Mesendoderm (in vitro differentiated cells): ENCODE measurements around the gene CLSTN1.

Source experiments
- DNase-seq: peaks from one replicate; pipeline ENCODE4 v3.0.0; 2013
- H2AK5ac ChIP-seq: 2 replicates; pipeline ENCODE4 v1.6.1; 2013; ENCODE audit warnings: low read length, inconsistent platforms
- H2BK120ac ChIP-seq: 2 replicates; pipeline ENCODE4 v1.6.1; 2013; ENCODE audit warnings: low read depth, mild to moderate bottlenecking, low read length, moderate library complexity, mixed read lengths
- H2BK15ac ChIP-seq: replicated peaks from 2 replicates; pipeline ENCODE4 v1.6.1; 2013; ENCODE audit warnings: low read depth, mild to moderate bottlenecking, moderate library complexity
- H2BK5ac ChIP-seq: 2 replicates; pipeline ENCODE4 v1.6.1; 2013; ENCODE audit warnings: low read length, inconsistent platforms
- H3K18ac ChIP-seq: 2 replicates; pipeline ENCODE4 v1.6.1; 2013; ENCODE audit warnings: mild to moderate bottlenecking, low read length, mixed read lengths
- H3K23ac ChIP-seq: one replicate; pipeline ENCODE4 v1.6.1; 2013; ENCODE audit warnings: low read length
- H3K27ac ChIP-seq: 2 replicates; pipeline ENCODE4 v1.5.1; 2013; ENCODE audit warnings: low read depth, mild to moderate bottlenecking, inconsistent platforms, low read length, moderate library complexity
- H3K27me3 ChIP-seq: 2 replicates; pipeline ENCODE4 v1.6.1; 2013; ENCODE audit warnings: low read length, control low read depth, mild to moderate bottlenecking, inconsistent platforms; ENCODE audit not compliant: insufficient read depth, poor library complexity
- H3K36me3 ChIP-seq: 2 replicates; pipeline ENCODE4 v1.6.1; 2013; ENCODE audit warnings: low read length, inconsistent platforms; ENCODE audit not compliant: control insufficient read depth, insufficient read depth
- H3K4ac ChIP-seq: one replicate; pipeline ENCODE4 v1.6.1; 2013; ENCODE audit warnings: low read depth, mild to moderate bottlenecking, low read length, moderate library complexity
- H3K4me1 ChIP-seq: 2 replicates; pipeline ENCODE4 v1.6.1; 2013; ENCODE audit warnings: low read depth, low read length, inconsistent platforms; ENCODE audit not compliant: control insufficient read depth
- H3K4me2 ChIP-seq: 2 replicates; pipeline ENCODE4 v1.6.1; 2013; ENCODE audit warnings: low read length
- H3K4me3 ChIP-seq: 2 replicates; pipeline ENCODE4 v1.5.1; 2013; ENCODE audit warnings: mild to moderate bottlenecking, low read length
- H3K56ac ChIP-seq: one replicate; pipeline ENCODE4 v1.6.1; 2013; ENCODE audit warnings: low read length
- H3K79me1 ChIP-seq: 2 replicates; pipeline ENCODE4 v1.6.1; 2013; ENCODE audit warnings: low read length, inconsistent platforms
- H3K79me2 ChIP-seq: 2 replicates; pipeline ENCODE4 v1.6.1; 2013; ENCODE audit warnings: mild to moderate bottlenecking, low read length; ENCODE audit not compliant: control insufficient read depth, insufficient read depth
- H3K9ac ChIP-seq: 2 replicates; pipeline ENCODE4 v1.6.1; 2013; ENCODE audit warnings: low read length, inconsistent platforms
- H4K5ac ChIP-seq: one replicate; pipeline ENCODE4 v1.6.1; 2013; ENCODE audit warnings: low read length
- H4K8ac ChIP-seq: one replicate; pipeline ENCODE4 v1.6.1; 2013; ENCODE audit warnings: low read depth, mild to moderate bottlenecking, control low read depth, low read length, moderate library complexity
- WGBS: extraction: QIAGEN DNeasy Blood & Tissue Kit; methylation state at CpG from one replicate; pipeline ENCODE4 v1.1.7; 2013; ENCODE audit warnings: low lambda C conversion rate, missing lambda C conversion rate; ENCODE audit not compliant: insufficient coverage; ENCODE audit errors: extremely low coverage; 5-methylcytosine and 5-hydroxymethylcytosine counted together

CLSTN1 gene

DNA sequence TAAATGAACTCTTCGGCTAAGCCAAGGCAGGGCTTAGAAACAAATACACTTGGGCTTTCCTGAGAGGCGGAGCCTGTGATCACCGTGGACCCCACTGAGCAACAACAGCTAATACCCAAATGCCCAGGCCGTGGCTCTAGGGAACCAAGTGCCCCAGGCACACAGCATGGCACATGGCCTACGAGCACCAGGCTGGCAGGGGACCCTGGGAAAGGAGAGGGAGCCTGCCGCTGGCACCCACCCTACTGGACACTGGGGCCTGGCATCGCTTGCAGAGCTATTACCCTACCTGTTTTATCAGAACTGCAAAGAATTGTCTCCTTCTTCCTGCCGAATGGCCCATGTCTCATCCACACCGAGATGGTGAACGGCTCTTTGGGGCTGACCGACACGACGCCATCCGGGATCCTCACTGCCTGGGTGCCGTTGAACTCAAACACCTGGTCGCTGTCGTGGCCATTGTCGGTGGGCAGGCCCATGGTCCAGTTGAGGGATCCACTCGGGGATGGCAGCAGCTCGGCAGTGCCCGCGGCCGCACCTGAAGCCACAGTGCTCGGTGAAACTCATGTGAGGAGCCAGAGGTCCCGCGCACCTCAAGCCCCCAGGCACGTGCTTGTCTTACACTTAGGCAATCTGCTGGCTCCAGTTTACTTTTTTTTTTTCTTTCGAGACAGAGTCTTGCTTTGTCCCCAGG is 79.5 kb downstream of the CLSTN1 start:
- no peak overlapping the region for H2BK15ac ChIP-seq
- H2AK5ac ChIP-seq = no peak overlapping the region
- no peak overlapping the region for H3K18ac ChIP-seq
- no peaks in the 10 kb centered on the region for H3K27me3 ChIP-seq
- H3K4ac ChIP-seq = no peak overlapping the region
- no peaks in the 10 kb centered on the region for H3K79me1 ChIP-seq
- H3K56ac ChIP-seq = no peak overlapping the region
- H4K5ac ChIP-seq = no peak overlapping the region
- no peak overlapping the region for H3K9ac ChIP-seq
- H3K36me3 ChIP-seq = peaks cover 13% of the 10 kb centered on the region
- H3K4me3 ChIP-seq = no peak overlapping the region
- no peak overlapping the region for H3K23ac ChIP-seq
- no peaks in the 10 kb centered on the region for H3K4me1 ChIP-seq
- no peak for DNase-seq
- H2BK120ac ChIP-seq = no peak overlapping the region
- H3K27ac ChIP-seq = no peak overlapping the region
- no peaks in the 10 kb centered on the region for H3K79me2 ChIP-seq
- H4K8ac ChIP-seq = no peak overlapping the region
- H2BK5ac ChIP-seq = no peak overlapping the region
- H3K4me2 ChIP-seq = no peak overlapping the region
- no CpG with 5 or more reads among the region's 28 CpGs for WGBS

- Histone ChIP-seq H3K56ac (no peak overlapping the region), H2BK5ac (no peak overlapping the region), H3K4me2 (no peak overlapping the region), H3K79me1 (no peaks in the 10 kb centered on the region), H3K79me2 (no peaks in the 10 kb centered on the region), H3K18ac (no peak overlapping the region), H4K8ac (no peak overlapping the region), H2BK120ac (no peak overlapping the region), H3K36me3 (peaks cover 25% of the 10 kb centered on the region), H3K9ac (no peak overlapping the region), H4K5ac (no peak overlapping the region), H3K4me1 (no peaks in the 10 kb centered on the region), H2AK5ac (no peak overlapping the region), H3K4ac (no peak overlapping the region), H3K27ac (no peak overlapping the region), H3K27me3 (no peaks in the 10 kb centered on the region), H3K4me3 (no peak overlapping the region), H2BK15ac (no peak overlapping the region), H3K23ac (no peak overlapping the region)
- no peak for DNase-seq
- WGBS = no CpG with 5 or more reads among the region's 10 CpGs
Observed at GRCh38 chr1:9737671-9738070, 86.1 kb downstream of the CLSTN1 start.

- no peak overlapping the region for H2AK5ac ChIP-seq
- H2BK120ac ChIP-seq = no peak overlapping the region
- peaks cover 32% of the 10 kb centered on the region for H3K36me3 ChIP-seq
- no peak overlapping the region for H3K4ac ChIP-seq
- no peak overlapping the region for H2BK15ac ChIP-seq
- H3K23ac ChIP-seq = no peak overlapping the region
- no peak overlapping the region for H3K4me2 ChIP-seq
- no peak overlapping the region for H4K8ac ChIP-seq
- WGBS = no CpG with 5 or more reads among the region's 9 CpGs
- H3K4me1 ChIP-seq = no peaks in the 10 kb centered on the region
- H3K27ac ChIP-seq = no peak overlapping the region
- no peak for DNase-seq
- no peak overlapping the region for H3K56ac ChIP-seq
- H3K9ac ChIP-seq = no peak overlapping the region
- no peaks in the 10 kb centered on the region for H3K27me3 ChIP-seq
- no peak overlapping the region for H3K4me3 ChIP-seq
- no peaks in the 10 kb centered on the region for H3K79me2 ChIP-seq
- H3K18ac ChIP-seq = no peak overlapping the region
- H4K5ac ChIP-seq = no peak overlapping the region
- H2BK5ac ChIP-seq = no peak overlapping the region
- H3K79me1 ChIP-seq = no peaks in the 10 kb centered on the region
Observed at GRCh38 chr1:9737057-9737456, 86.7 kb downstream of the CLSTN1 start.

DNA sequence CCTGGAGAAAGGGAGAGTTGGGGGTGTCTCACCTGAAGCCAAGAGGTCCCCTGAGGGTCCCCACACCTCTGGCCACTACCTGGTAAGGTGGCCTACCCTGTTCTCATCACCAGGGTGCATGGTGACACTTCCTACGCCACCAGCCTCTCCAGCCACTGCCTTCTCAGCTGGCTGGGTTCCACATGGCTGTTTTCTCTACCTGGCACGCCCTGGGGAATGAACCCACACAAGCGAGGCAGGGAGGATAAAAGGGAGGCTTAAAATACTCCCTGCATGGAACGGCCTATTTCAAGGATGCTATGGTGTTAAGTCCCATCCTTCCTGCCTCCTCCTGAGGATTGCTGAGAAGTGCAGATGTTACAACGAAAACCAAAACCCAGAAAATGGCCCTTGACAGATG is 87.5 kb downstream of the CLSTN1 start:
- Histone ChIP-seq H3K56ac (no peak overlapping the region), H2BK15ac (no peak overlapping the region), H4K5ac (no peak overlapping the region), H3K36me3 (peaks cover 33% of the 10 kb centered on the region), H3K27ac (no peak overlapping the region), H3K79me2 (no peaks in the 10 kb centered on the region), H3K4ac (no peak overlapping the region), H4K8ac (no peak overlapping the region), H3K4me2 (no peak overlapping the region), H2BK120ac (no peak overlapping the region), H2AK5ac (no peak overlapping the region), H3K23ac (no peak overlapping the region), H3K27me3 (no peaks in the 10 kb centered on the region), H3K4me3 (no peak overlapping the region), H3K9ac (no peak overlapping the region), H3K4me1 (no peaks in the 10 kb centered on the region), H3K79me1 (no peaks in the 10 kb centered on the region), H2BK5ac (no peak overlapping the region), H3K18ac (no peak overlapping the region)
- WGBS = no CpG with 5 or more reads among the region's 5 CpGs
- no peak for DNase-seq

- WGBS = no CpG with 5 or more reads among the region's 19 CpGs
- Histone ChIP-seq H4K5ac (no peak overlapping the region), H2BK15ac (no peak overlapping the region), H3K79me2 (no peaks in the 10 kb centered on the region), H4K8ac (no peak overlapping the region), H3K79me1 (no peaks in the 10 kb centered on the region), H2BK120ac (no peak overlapping the region), H2BK5ac (no peak overlapping the region), H3K4me2 (no peak overlapping the region), H3K4ac (no peak overlapping the region), H3K4me3 (no peak overlapping the region), H3K4me1 (no peaks in the 10 kb centered on the region), H3K27me3 (no peaks in the 10 kb centered on the region), H2AK5ac (no peak overlapping the region), H3K27ac (no peak overlapping the region), H3K23ac (no peak overlapping the region), H3K18ac (no peak overlapping the region), H3K9ac (no peak overlapping the region), H3K36me3 (peaks cover 32% of the 10 kb centered on the region), H3K56ac (no peak overlapping the region)
- DNase-seq = no peak
Observed at GRCh38 chr1:9735800-9736199, 88.0 kb downstream of the CLSTN1 start.

DNA sequence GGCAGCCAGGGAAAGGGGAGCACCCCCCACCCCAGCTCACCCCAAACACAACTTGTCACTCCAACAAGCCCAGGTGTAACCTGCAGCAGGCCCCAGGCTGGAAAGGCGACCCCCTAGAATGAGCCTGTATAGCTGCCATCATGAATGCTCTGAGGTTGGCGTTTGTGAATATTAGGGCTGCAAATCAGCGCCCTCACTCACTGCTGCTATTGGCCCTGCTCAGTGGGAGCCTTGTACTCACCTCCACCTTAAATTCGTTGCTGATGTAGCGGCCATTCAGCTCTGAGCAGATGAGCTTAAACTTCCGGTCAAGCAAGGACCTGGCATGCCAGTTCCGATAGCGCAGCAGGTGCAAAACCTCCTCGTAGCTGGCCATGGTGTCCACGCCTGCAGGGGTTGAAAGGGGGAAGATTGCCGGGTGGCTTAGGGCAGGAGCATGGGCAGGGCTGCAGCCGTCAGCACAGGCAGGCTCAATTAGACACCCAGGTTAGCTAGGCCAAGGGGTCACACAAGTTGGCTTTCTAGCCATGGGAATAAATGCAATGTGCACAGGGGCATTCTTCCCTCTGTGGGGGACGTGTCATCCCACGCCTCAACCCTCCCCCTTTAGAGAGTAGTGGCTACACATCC is 90.5 kb downstream of the CLSTN1 start:
- peaks cover 28% of the 10 kb centered on the region for H3K36me3 ChIP-seq

More for the DNA sequence above, 90.5 kb downstream of the CLSTN1 start:
- WGBS = no CpG with 5 or more reads among the region's 14 CpGs
- no peak overlapping the region for H3K4me2 ChIP-seq
- H2BK120ac ChIP-seq = no peak overlapping the region
- H3K79me1 ChIP-seq = no peaks in the 10 kb centered on the region
- no peak for DNase-seq
- no peak overlapping the region for H4K5ac ChIP-seq
- no peak overlapping the region for H2BK15ac ChIP-seq
- no peak overlapping the region for H3K9ac ChIP-seq
- H4K8ac ChIP-seq = no peak overlapping the region
- H3K27ac ChIP-seq = no peak overlapping the region
- no peak overlapping the region for H3K18ac ChIP-seq
- no peak overlapping the region for H2BK5ac ChIP-seq
- no peaks in the 10 kb centered on the region for H3K4me1 ChIP-seq
- no peak overlapping the region for H3K4me3 ChIP-seq
- H2AK5ac ChIP-seq = no peak overlapping the region
- H3K79me2 ChIP-seq = no peaks in the 10 kb centered on the region
- H3K27me3 ChIP-seq = no peaks in the 10 kb centered on the region
- no peak overlapping the region for H3K23ac ChIP-seq
- no peak overlapping the region for H3K56ac ChIP-seq
- no peak overlapping the region for H3K4ac ChIP-seq
